GM21390 (cell line): ENCODE data around the gene MOSPD3.

ENCODE experiments used
- ATAC-seq: cut with Tn5 transposase; IDR thresholded peaks from one replicate; pipeline ENCODE4 v1.9.1; 2021; ENCODE audit not compliant: unreplicated experiment

Gene MOSPD3

DNA sequence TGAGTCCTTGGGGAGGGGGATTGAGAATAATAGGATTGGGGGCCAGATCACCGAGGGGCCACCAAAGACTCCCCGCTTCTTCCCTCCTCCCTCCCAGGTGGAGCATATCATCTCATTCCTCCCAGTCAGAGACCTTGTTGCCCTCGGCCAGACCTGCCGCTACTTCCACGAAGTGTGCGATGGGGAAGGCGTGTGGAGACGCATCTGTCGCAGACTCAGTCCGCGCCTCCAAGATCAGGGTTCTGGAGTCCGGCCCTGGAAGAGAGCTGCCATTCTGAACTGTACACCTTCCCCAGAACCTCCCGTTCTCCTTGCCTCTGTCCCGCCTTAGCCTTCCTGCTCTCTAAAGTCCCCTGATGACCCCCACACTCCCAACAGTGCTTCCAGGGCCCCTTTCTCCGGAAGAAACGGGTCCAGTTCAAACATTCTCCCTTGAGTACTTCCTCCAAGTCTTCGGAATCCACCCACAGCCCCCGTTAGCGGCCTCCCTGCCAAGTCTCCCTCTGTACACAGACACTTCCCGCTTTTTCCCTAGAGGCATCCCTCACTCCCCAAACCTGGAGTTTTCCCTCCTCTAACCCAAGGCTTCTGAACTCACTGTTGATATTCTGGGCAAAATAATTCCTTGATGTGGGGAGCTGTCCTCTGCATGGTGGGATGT, 22.1 kb upstream of the MOSPD3 start:
- ATAC-seq: no peak

DNA sequence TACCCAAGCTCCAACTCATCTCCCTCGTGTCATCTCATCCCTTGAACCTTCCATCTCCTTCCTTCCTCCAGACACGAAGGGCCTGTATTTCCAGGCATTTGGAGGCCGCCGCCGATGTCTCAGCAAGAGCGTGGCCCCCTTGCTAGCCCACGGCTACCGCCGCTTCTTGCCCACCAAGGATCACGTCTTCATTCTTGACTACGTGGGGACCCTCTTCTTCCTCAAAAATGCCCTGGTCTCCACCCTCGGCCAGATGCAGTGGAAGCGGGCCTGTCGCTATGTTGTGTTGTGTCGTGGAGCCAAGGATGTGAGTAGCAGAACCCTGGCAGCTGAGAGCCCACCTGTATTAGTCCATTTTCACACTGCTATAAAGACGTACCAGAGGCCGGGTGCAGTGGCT, 20.7 kb upstream of the MOSPD3 start:
- ATAC-seq: no peak

DNA sequence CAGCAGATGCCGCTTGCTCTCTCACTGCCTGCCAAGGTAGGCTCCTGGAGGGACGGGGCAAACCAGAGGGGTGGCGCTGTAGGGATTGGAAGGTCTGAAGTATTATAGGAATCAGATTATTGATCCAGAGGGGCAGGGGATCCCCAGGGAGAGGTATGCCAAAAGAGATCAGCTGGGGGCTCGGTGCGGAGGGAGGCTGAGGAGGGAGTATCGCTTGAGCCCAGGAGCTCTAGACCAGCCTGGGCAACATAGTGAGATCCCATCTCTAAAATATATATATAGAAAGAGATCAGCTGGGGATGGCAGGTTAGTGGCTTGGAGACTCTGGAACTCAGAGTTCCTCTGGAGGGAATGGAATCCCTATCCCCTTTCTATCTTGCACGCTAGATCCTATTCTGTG, 17.2 kb upstream of the MOSPD3 start:
- no peak for ATAC-seq

- no peak for ATAC-seq
These were observed 13.9 kb upstream of the MOSPD3 start for GRCh38 chr7:100598425-100598824.

GRCh38 chr7:100599911-100600729, 12.2 kb upstream of the MOSPD3 start:
- no peak for ATAC-seq

DNA sequence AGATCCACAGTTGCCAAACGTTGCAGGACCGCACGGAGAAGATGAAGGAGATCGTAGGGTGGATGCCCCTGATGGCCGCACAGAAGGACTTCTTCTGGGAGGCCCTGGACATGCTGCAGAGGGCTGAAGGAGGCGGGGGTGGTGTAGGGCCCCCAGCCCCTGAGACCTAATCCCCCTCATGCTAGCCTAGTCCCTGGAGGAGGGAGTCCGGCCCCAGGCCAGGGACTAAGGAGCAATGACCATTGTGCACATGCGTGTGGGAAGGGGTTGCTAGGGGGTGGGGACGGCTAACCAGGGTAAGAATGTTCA, 11.7 kb upstream of the MOSPD3 start:
- ATAC-seq: no peak

DNA sequence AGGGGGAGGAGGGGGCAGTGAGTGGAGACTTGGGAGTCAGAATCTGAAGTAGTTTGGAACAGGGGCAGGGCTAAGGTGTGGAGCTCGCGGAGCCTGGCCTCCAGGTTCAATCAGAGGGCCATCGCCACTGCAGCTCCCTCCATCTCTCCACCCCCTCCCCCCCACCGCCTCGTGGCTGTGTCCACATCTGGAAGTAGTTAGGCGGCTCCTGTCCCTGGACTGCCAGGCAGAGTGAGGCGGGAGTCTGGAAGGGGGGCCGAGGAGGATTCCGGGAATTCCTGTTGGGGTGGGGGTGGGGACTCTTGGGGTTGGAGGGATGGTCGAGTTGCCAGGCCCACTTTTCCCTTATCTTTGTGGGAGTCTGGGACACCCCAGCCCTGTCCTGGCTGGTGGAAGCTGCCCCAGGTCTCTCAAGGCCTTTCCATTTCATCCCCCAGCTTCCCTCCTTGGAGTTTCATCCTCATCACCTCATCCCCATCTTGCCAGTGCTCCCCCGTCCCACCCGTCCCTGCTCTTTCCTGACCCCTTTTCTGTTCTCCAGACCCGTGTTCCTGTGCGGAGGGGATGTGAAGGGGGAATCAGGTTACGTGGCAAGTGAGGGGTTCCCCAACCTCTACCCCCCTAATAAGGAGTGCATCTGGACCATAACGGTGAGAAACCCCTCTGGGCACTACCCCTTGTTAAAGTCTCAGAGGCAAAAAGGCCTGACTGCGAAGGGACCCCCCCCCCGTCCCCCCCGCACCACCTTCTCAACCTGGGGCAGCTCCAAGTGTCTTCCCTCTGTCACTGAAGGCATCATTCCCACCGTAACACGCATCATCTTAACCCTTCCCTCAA, 9.2 kb upstream of the MOSPD3 start:
- ATAC-seq: no peak

DNA sequence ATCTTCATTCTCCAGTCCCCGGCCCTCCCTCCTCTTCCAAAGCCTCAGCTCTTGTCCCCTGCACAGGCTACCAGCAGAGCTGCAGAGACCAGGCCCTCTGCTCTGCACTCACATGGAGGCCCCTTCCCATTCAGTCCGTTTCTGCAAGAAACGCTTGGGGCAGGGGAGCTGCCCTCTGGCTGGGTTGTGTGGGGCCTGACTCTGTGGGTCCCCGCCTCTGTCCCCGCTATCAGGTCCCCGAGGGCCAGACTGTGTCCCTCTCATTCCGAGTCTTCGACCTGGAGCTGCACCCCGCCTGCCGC, 8.7 kb upstream of the MOSPD3 start:
- ATAC-seq: no peak

DNA sequence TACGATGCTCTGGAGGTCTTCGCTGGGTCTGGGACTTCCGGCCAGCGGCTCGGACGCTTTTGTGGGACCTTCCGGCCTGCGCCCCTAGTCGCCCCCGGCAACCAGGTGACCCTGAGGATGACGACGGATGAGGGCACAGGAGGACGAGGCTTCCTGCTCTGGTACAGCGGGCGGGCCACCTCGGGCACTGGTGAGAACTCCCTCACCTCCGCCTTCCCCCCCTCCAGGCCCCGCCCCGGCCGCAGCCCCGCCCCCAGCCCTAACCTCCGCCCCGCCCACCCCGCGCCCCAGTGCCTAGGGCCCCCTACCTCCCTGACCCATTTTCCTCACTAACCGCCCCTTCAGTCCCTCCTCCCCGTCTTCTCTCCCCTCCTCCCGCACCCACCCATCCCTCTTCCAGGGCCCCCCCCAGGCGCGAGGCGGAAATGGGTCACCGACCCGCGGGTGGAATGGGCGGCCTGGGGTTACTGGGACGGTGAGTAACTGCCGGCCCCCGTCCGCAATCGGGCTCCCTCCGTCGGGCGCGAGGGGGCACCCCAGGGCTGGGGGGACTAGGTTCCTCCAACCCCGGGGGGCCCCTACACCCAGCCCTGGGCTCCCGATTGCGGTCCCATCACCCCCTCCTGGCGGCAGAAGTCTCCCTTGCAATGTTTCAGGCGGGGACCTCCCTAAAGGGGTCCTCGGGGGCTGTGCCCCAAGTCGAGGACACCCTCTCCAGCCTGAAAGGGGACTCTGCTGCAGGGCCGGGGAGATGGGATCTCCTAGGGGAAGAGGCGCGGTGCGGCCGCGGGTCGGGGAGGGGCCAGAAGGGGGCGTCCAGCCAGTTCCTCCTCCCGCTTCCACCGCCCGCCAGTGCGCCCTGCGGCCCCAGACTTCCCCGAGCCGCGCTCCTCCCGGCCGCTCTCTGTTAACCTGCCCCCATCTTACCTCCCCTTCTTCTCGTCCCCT, 8.0 kb upstream of the MOSPD3 start:
- peak; percentile 59 for ATAC-seq

- ATAC-seq: no peak
These were observed 7.1 kb upstream of the MOSPD3 start for GRCh38 chr7:100604976-100605911.

GRCh38 chr7:100606313-100606712, 6.0 kb upstream of the MOSPD3 start:
- ATAC-seq: no peak

DNA sequence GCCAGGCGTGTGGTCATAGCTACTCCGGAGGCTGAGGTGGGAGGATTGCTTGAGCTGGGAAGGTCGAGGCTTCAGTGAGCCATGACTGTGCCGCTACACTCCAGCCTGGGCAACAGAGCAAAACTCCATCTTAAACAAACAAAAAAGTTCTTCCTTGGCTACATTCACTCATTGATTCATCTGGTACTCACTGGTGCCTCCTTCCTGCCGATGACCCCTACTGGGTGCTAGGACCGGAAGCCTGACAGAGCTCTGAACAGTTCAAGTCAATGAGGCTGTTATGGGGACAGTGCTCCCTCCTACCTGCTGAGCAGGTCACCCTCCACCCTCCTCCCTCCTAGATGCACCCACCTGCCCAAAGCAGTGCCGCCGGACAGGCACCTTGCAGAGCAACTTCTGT, 5.2 kb upstream of the MOSPD3 start:
- ATAC-seq: no peak

DNA sequence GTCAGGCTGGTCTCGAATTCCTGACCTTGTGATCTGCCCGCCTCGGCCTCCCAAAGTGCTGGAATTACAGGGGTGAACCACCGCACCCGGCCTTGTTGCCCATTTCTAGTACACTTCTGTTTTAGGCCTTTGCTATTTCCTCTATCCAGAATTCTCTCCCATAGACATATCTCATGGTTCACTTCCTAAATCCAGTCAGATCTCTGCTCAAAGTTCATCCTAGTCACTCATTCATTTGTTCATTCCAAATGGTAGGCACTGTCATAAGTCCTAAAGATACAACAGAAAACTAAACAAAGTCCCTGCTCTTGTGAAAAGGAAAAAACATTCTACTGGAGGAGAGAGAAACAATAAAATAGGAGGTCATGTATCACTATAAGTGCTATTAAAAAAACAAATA, 2.4 kb upstream of the MOSPD3 start:
- ATAC-seq: no peak

DNA sequence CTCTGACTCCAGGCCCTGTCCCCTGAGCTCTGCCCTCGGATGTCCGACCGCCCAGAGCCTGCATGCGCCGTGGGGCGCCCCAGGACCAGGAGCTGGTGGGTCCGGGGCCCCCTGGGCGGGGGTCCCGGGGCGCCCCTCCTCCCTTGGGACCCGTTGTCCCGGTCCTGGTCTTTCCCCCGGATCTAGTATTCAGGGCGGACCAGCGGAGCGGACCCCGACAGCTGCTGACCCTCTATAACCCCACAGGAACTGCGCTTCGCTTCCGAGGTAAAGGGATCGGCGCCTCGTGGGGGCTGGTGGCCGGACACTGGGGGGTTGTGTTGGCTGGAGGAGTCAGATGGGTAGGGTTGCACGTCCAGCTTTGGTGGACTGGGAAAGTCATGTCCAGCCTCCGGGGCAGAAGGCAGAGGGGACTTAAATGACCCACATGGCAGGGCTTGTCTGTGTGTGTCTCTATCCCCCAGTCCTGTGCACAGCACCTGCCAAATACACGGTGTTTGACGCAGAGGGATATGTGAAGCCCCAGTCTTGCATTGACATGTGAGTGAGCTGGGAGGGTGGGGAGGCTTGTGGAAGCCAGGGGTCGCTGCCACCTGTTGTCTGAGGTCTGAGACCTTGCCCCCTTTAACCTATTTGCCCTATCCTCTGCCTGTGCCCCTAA, 520 bp downstream of the MOSPD3 start:
- ATAC-seq: peak; percentile 3

- ATAC-seq: no peak
These were observed 1.3 kb downstream of the MOSPD3 start for GRCh38 chr7:100613412-100614175.

- ATAC-seq: no peak
These were observed 2.0 kb downstream of the MOSPD3 start for GRCh38 chr7:100614308-100614861.

DNA sequence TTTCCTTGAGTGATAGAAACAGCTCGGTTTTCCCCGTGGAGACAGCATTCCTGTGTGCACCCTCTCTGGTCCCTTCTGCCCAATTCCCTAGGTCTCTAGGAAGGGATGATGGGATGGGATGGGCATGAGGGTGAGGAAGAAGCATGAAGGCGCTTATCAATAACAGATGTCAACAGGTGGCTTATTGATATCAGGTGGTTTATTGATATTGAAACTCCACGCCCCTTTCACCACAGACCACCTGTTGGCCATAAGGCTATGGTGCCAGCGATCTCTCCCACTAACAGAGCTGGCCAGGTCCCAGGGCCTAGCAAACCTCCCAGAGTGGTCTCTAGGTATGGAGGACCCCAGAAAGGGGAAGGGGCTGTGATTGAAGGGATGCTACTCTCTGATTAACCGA, 7.9 kb downstream of the MOSPD3 start:
- no peak for ATAC-seq

DNA sequence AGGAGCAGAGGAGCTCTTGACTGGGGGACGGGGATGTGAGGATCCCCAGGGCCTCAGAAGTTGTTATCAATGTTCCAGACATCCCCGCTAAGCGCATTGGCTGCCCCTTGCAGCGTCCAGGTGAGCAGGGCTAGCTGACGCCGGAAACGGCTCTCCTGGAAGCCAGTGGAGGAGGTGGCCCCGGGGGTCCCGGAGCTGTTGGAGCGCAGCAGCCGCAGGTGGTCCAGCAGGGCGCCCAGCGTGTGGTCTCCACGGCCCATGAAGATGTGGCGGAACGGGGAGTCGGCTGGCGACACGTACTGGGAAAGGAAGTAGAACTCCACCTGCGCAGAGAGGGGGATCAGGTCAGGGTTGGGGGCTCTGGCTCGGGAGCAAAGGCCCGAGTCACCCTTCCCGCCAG, 8.5 kb downstream of the MOSPD3 start:
- ATAC-seq: no peak
